NCI-H2029 treated with DMSO at 0.1 percent for 48 hours (cell line): Measurements from ENCODE around the gene BRD8.
"Not testable (repeated sequence)": the region's sequence is repeated elsewhere in the genome, so short reads cannot be mapped to it uniquely, and the experiment has no call there.

Source experiments
- DNase-seq: peaks from one replicate; lab custom pipeline; 2025; lab: John Stamatoyannopoulos, UW

Gene BRD8

DNA sequence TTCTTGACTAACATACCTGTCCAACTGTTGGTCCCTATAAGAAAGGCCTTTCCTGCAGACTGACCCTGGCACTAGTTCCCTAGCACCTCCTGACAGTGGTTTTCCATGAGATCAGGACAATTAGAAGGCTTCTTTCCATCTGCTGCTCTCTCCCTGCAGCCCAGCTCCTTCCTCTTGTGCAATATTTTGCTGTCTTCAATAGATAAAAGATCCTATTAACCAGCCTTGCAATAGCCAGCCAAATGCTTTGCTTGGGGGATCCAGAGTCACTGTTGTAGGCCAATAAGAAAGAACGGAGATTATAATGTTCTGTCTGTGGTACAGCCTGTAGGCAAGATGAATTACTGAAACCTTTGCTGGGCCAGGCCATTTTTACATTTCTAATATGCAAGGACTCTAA lies 20.8 kb downstream of the BRD8 start:
- DNase-seq: no peak

DNA sequence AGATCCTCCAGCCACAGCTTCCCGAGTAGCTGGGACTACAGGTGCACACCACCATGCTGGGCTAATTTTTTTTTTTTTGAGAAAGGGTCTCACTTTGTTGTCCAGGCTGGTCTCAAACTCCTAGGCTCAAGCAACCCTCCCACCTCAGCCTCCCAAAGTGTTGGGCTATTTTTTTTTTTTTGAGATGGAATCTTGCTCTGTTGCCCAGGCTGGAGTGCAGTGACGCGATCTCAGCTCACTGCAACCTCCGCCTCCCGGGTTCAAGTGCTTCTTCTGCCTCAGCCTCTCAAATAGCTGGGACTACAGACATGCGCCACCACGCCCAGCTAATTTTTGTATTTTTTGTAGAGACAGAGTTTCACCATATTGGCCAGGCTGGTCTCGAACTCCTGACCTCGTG lies 22.5 kb downstream of the BRD8 start:
- not testable (repeated sequence) for DNase-seq

DNA sequence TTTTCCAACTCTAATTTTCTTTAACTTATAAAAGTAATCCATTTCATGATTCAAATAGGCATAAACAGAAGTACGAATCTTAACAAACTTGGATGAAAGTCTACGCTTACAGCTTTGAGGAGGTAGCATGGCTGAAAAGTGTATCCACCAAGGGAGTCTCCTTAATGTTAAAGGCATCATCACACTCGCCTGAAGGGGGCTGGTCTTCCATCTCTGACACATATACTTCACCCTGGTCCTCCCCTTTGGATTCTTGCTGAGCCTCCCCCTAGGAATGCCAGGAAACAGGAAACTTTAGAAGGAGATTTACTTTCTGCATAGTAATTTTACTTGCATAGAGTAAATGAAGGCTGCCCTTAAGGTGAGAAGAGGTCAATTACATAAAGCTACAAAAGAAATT lies 28.9 kb downstream of the BRD8 start:
- DNase-seq: no peak

DNA sequence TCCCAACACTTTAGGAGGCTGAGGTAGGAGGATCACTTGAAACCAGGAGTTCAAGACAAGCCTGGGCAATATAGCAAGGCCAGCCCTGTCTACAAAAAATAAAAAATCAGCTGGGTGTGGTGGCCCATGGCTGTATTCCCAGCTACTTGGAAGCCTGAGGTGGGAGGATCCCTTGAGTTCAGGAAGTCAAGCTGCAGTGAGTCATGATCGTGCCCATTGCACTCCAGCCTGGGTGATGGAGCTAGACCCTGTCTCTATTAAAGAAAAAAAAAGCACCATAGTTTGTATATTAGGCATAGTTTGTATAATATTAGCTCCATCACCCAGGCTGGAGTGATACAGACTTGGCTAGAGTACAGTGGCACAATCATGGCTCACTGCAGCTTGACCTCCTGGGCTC lies 29.6 kb downstream of the BRD8 start:
- DNase-seq: no peak

DNA sequence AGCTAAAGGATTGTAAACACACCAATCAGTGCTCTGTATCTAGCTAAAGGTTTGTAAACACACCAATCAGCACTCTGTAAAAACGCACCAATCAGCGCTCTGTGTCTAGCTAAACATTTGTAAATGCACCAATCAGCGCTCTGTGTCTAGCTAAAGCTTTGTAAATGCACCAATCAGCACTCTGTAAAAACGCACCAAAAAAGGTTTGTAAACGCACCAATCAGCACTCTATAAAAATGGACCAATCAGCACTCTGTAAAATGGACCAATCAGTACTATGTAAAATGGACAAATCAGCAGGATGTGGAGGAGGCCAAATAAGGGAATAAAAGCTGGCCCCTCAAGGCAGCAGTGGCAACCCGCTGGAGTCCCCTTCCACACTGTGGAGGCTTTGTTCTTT lies 34.9 kb downstream of the BRD8 start:
- DNase-seq: not testable (repeated sequence)

DNA sequence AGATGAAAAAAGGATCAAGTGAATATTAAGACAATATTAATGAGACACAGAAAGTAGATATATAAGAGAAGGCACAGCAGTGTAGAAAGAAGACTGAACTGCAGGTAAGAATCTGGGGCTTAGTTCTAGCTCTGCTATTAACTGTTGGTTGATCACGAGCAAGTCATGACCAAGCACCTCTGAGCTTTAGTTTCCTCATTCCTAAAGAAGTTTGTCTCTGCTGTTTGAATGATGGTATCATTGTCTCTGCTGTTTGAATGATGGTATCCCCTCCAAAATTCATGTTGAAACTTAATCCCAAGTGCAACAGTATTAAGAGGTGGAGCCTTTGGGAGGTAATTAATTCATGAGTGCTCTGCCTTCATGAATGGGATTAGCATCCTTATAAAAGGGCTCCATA lies 36.7 kb downstream of the BRD8 start:
- no peak for DNase-seq

DNA sequence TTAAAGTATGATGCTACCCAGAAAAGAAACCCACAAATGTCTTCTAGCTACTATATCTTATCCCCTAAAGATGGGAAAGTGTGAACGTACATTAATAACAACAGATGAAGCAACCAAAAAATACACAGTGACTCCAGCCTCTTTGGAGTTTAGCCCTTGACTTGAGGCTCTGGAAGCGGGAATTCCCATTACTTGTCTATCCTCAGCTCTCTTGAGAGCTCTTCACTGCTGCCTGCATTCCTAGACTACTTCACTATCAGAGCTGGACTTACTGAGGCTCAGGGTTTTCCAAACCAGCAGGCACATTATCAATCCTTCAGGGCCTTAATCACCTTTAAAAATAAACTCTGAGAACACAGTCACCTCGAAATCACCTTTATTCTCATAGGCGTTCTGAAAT lies 38.2 kb downstream of the BRD8 start:
- DNase-seq: no peak

DNA sequence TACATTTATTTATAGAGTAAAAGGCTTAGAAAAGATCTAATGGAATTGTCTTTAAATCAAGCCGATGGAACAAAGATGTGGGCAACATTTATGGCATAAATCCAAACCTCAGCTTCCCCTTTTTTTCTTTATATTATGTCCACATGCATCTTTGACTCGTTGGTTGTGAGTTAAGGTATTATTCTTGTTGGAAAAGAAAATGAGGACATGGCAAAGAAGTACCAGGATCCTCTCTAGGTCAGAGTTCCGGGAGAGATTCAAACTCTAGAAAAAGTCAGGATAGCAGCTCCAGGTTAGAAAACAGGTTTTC lies 38.7 kb downstream of the BRD8 start:
- no peak for DNase-seq

DNA sequence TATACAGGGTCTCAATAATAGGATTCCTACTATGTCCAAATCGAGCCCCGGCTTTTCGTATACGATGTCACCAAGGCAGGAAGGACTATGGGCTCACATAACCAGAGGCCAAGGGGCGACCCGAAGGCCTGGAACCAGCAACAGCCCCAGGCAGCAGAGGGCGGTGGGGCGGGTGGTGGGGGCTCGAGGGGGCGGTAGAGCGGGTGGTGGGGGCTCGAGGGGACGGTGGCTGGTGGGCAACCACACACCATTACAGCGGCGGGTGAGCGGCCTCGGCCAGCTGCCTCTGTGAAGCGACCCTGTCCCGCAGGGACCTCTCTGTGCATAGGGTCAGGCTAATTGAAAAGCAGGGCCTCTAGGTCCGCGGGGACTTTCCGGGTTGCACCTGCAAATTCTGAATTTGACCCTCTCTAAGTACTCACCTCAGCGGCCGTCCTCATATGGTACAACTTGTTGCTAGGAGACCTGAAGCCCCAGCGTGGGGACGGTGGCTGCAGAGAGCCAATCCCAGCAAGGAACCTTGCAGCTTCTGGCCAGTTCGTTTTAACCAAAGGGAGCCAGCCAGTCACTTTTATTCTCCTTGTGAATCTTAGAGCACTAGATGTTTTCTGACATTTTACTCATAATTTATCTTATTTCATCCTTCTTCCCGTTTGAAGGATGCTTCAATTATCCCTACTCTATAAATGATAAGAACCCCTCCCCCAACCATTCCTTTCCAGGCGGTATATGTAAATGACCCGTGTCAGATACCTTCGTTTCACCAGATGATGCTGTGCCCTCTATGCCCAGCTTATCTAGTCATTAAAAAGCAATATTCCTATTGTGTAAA lies 39.3 kb downstream of the BRD8 start, which contains the start of gene NME5:
Gene NME5, minus strand, starts transcription at position 480 of the 832 bp plus-strand sequence. CDS start 648 bp downstream, outside the sequence.
- DNase-seq: peak; percentile 55

DNA sequence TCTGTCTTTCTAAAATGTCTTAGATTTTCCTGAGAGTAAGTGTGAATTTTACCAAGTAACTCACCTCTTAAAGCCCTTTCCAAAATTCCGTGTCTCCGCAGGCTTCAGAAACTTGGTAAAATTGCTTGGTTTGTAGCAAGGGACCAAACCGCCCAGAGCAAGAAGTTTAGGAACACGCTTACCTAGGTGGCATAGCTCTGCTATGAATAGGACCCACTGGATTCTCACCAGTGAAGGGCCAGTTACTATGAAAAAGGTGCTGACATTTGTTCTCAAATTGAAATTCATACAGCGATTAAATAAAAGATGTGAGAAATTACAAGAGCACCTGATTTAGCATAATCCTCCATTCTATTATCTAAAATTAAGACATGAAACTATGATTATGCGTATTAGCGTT lies 45.9 kb downstream of the BRD8 start:
- DNase-seq: no peak

DNA sequence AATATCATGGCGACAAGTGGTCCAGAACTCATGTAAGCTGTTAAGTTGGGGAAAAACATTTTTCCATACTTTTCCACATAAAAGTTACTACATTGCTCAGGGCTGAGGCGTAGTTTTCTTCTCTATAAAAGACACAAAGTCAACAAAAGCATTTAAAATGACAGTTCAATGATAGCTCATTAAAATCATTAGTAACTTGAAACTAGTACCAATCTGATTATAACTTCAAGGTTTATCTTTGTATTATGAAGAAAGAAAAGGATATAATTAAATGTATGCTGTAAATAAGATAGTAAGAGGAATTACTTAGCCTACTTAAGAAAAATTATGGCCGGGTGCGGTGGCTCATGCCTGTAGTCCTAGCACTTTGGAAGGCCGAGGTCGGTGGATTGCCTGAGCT lies 49.1 kb downstream of the BRD8 start:
- DNase-seq: no peak

DNA sequence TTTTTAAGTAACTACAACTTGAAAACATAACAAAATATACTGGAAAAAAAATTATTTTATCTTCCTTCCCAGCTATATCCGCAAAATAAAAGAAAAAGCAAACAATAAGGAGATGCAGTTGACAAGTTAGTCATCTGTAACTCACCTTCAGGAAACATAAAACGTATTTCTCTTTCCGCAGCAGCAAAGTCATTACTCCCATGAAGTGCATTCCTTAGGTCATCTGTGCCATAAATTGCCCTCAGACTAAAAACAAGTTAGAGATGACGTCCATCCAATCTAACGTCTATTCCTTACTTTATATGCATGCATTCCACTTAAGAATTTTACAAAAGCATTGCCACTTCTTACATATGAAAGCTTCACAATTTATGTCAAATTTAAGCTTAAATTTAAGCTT lies 50.1 kb downstream of the BRD8 start:
- no peak for DNase-seq

DNA sequence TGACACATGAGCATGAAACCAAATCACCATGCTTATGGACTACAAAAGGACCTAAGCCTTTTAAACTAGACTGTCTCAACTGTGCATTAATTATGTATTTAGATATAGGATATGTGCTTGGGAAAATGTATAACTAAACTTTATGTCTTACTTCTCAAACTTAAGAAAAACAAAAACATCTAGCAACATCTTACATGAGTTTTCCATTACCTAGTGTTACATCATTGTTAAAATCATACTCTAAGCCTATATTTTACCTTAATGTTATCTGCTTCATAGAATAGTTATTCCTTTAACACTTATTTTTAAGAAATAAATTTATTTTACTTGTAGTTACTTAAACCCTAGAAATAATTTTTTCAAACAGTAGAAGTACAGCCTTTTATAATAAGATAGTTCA lies 63.2 kb downstream of the BRD8 start:
- no peak for DNase-seq

DNA sequence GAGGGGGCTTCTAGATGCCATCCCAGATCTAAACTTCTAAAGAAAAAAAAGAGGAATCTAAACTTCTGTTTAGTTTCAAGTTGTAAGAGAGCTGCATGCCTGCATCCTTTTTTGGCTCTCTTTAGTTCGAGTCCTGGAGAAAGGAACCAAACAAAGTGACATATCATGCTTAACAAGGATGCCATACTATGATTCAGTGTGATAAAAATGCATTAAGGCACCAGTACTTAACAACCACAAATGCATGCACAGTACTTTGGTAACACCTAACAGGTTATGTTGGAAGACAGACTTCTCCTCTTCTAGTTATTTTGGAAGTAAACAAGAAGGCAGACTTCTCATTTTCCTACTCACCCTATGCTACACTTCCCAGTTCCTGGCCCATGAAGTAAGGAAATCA lies 66.5 kb downstream of the BRD8 start:
- DNase-seq: no peak

DNA sequence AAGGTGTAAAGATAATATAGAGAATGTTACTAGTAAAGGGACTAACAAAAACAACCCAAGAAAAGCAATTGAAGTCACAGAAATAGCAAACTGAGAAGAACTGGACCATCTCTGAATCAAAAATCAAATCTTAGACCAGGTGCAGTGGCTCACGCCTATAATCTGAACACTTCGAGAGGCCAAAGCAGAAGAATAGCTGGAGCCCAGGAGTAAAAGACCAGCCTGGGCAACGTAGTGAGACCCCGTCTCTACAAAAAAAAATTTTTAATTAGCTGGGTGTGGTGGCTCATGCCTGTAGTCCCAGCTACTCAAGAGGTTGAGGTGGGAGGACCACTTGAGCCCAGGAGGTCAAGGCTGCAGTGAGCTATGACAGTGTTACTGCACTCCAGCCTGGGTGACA lies 67.2 kb downstream of the BRD8 start:
- DNase-seq: no peak

DNA sequence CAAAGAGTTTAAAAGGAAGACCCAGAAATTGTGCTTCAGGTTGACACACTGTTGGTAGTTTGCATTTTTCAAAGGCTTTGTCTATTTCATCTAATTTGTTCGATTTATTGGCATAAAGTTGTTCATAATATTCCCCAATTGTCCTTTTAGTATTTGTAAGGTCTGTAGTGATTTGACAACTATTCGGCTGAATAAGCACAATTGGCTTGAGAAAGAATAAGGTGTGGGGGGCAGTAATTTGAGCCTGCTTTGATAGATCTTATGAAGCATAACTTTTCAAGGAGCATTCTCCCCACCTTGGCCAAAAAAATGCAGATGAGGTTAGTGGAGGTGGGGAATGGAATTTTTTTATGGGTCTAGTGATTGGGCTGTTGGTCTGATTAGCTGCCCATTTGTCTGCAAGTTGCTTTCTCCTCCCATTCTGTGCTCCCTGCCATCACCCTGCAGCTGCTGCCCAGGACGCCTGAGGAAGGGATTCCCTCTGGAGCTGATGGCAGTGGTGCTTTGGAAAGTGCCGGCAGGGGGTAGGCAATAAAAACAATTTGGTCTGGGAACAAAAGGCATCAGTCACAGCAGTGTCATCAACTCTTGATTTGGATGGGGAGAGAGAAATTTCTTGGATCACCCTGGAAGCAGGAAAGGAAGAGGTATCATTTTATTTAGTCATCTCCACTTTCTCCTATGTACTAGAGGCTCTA lies 68.0 kb downstream of the BRD8 start:
- DNase-seq: no peak

DNA sequence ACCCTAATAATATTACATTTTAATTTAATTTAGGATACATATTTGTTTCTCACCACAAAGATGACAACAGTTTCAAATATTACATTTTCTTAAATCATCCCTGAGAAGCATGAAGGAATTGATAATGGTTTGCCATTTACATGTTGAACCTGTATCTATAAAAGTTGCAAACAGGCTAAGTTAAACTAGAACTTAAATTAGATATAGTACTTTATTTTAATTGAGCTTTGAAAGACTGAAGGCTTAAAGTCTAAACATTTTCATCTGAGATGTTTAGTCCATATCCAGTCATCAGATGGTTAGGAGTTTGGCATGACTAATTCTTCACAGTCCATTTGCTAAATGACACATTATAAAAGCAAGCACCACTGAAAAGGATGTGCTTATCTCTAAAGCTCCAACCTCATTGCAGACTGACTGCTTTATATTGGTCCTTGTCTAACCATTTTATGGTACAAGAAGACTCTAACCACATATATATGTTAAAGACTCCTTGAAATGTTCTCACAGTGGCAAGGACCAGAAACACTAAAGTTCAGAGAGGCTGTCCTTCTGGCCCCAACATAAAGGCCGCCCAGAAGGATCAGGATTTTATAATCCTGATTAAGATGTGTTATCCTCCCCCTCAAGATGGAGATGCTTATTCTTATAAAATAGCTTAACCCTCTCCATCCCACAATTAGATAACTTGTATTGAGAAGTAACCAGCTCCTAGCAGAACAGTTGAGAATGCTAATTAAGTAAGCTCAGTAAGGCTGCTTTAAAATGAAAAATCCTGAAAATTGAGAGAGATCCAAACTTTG lies 68.8 kb downstream of the BRD8 start:
- DNase-seq: no peak

DNA sequence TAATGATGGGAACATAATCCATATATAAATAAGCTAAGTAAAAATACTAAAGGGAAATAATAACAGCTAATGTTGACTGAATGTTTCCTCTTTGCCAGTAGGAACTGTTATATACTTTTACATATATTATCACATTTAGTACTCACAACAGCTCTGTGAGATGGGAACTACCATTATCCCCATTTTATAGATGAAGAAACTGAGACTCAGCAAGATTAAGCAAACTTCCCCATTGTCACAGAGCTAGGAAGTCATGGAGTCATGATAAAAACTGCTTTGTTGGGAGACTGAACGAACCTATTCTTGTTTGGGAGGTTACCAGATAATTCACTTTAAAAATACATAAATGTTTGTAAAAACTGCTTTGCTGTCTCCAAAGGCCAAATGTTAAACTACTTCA lies 71.2 kb downstream of the BRD8 start:
- DNase-seq: no peak

DNA sequence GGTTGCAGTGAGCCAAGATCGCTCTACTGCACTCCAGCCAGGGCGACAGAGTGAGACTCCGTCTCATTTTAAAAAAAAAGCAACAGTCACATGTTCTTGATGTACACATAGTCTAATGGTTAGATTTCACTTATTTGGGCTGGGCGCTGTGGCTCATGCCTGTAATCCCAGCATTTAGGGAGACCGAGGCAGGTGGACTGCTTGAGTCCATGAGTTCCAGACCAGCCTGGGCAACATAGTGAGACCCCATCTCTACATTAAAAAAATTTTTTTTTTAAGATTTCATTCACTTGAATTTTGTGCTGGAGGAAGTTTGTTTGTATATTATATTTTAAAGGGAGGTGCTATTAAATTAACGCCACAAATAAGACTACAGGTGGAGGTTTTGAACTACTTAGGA lies 72.7 kb downstream of the BRD8 start:
- DNase-seq: no peak

DNA sequence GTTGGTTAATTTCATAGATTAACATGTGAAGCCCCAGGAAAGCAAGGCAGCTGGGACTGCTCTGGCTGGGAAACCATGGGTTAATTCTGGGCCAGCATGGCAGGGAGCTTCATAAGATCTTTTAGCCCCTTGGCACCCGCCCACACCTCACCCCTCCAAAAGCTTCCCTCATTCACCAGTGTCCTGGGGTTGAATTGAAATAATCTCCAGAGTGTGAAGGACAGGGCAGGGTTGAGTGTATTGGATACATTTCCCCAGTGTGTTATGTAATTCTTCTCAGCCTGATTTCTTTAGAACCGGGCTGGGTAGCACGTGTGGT lies 75.2 kb downstream of the BRD8 start:
- no peak for DNase-seq

DNA sequence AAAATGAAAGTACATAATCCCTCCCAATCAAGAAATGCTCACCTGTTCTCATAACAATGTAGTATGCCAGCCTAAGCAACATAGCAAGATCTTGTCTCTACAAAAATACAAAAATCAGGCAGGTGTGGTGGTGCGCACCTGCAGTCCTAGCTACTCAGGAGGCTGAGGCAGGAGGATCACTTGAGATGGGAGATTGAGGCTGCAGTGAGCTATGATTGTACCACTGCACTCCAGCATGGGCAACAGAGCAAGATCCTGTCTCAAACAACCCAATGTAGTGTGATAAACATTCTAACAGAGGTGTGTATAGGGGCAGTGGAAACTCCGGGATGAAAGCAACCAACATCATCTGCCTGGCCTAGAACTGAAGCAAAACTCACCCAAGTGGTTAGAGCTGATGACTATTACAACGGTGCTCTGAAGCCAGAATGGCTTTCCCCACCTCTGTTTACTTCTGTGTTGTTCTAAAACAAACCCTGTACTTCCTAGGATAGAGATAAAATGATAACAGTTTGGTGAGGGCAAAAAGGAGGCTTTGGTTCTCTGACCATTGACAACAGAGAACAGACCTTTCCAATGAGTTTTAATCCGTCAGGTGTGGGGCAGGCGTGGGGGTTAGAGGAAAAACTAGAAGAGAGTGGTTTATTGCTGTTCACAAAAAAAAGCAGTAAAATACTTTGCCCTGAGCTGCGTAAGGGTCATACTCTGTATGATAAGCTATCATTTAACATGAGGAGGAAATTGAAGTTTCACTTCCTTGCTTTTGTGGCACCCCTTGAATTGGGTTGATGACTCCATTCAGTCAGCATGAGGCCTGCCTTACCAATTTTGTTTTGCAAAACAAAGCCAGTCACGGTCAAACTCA lies 75.7 kb downstream of the BRD8 start:
- DNase-seq: no peak
